HepG2 (cell line): Measurements from ENCODE around the gene HSD17B2. TPM values are rescaled to one million over a fixed set of nuclear protein-coding genes. Genes with fewer than 3 reads are reported as not detected.

Source experiments
- ATAC-seq: fragments of 200-7000 bp; cut with Tn5 transposase; 3 replicates; pipeline ENCODE4 v1.9.1; 2020; ENCODE audit warnings: mild to moderate bottlenecking, moderate library complexity
- BruUV-seq: library from RNA; stranded (reverse); fragments of 400-500 nt; replicated peaks from 2 replicates; lab custom pipeline; 2021; lab: Mats Ljungman, UMichigan
- CTCF ChIA-PET: fragments of 300-600 bp; formaldehyde crosslinking; extraction: SDS; loops from one replicate; lab custom pipeline; 2021; ENCODE audit warnings: low total read pairs, inconsistent platforms, low intra/inter-chr PET ratio; lab: Yijun Ruan, JAX
- POLR2A ChIA-PET: fragments of 350-600 bp; sonication (Branson Sonifier 250); formaldehyde crosslinking; loops from one replicate; lab custom pipeline; 2020; ENCODE audit warnings: antibody characterized with exemption, inconsistent platforms; lab: Yijun Ruan, JAX
- DNase-seq: peaks from one replicate; pipeline ENCODE4 v3.0.0-alpha.2; 2015; ENCODE audit warnings: low spot score
- FAIRE-seq: peaks from 3 replicates; lab custom pipeline; 2011; peaks lifted over from hg19 to GRCh38; lab: Jason Lieb, UNC
- H2AFZ ChIP-seq: one replicate; pipeline ENCODE4 v1.6.1; 2011; ENCODE audit warnings: low read length, inconsistent platforms
- H3K27ac ChIP-seq: fragments of 300-600 bp; 3 replicates; pipeline ENCODE4 v1.8.0; 2011; ENCODE audit warnings: mixed run types, mild to moderate bottlenecking, mixed read lengths, low read length, inconsistent platforms; ENCODE audit not compliant: insufficient read depth; ENCODE audit errors: extremely low read length
- H3K27me3 ChIP-seq, 2 experiments: fragments of 200-600 bp in 1 of 2; 2 replicates in 1 of 2; 3 replicates in 1 of 2; pipeline versions ENCODE4 v1.6.0 to v1.8.0; 2011; ENCODE audit warnings: low read length in 2 of 2, mild to moderate bottlenecking in 2 of 2, moderate library complexity in 2 of 2, inconsistent platforms in 1 of 2; ENCODE audit not compliant: insufficient read depth in 2 of 2, control insufficient read depth in 1 of 2
- H3K36me3 ChIP-seq, 2 experiments: fragments of 200-600 bp in 1 of 2; replicated peaks in 1 of 2; 2 replicates in 1 of 2; 3 replicates in 1 of 2; pipeline versions ENCODE4 v1.5.1 to v1.8.0; 2011; ENCODE audit warnings: low read length in 2 of 2, inconsistent platforms in 1 of 2; ENCODE audit not compliant: insufficient read depth in 2 of 2, control insufficient read depth in 1 of 2
- H3K4me1 ChIP-seq: 2 replicates; pipeline ENCODE4 v1.5.1; 2012; ENCODE audit warnings: low read length, inconsistent platforms; ENCODE audit not compliant: insufficient read depth
- H3K4me2 ChIP-seq: 2 replicates; pipeline ENCODE4 v1.6.0; 2011; ENCODE audit warnings: low read depth, low read length, inconsistent platforms
- H3K4me3 ChIP-seq, 3 experiments: fragments of 200-600 bp in 1 of 3; sonication (generic), shearing (Covaris generic) in 1 of 3; replicated peaks in 1 of 3; 2 replicates each; pipeline ENCODE4 v1.5.1; 2011 to 2016; ENCODE audit warnings: low read length in 3 of 3, inconsistent platforms in 2 of 3, low read depth in 2 of 3, mild to moderate bottlenecking in 2 of 3, control low read depth in 1 of 3, mixed read lengths in 1 of 3; ENCODE audit not compliant: insufficient read depth in 1 of 3
- H3K79me2 ChIP-seq: one replicate; pipeline ENCODE4 v1.6.1; 2011; ENCODE audit warnings: low read length, inconsistent platforms; ENCODE audit not compliant: insufficient read depth
- H3K9ac ChIP-seq: 2 replicates; pipeline ENCODE4 v1.6.0; 2011; ENCODE audit warnings: mild to moderate bottlenecking, low read depth, low read length, inconsistent platforms; ENCODE audit not compliant: insufficient read depth
- H3K9me3 ChIP-seq: 2 replicates; pipeline ENCODE4 v1.5.1; 2012; ENCODE audit warnings: mild to moderate bottlenecking, low read length
- H4K20me1 ChIP-seq: 2 replicates; pipeline ENCODE4 v1.6.0; 2011; ENCODE audit warnings: inconsistent platforms, mild to moderate bottlenecking, low read length, moderate library complexity; ENCODE audit not compliant: insufficient read depth
- FOSL2 ChIP-seq: sonication (generic); formaldehyde crosslinking; IDR thresholded peaks from 2 replicates; pipeline ENCODE4 v1.4.0; 2020; ENCODE audit warnings: missing genetic modification reagents
- FOXC1 ChIP-seq: sonication (generic); formaldehyde crosslinking; IDR thresholded peaks from 2 replicates; pipeline ENCODE4 v1.8.0; 2022; ENCODE audit warnings: mild to moderate bottlenecking, missing genetic modification reagents, borderline replicate concordance
- KDM1A ChIP-seq: IDR thresholded peaks from 2 replicates; pipeline ENCODE4 v1.6.1; 2016; ENCODE audit warnings: missing compliant biosample characterization
- KMT2B ChIP-seq: IDR thresholded peaks from 2 replicates; pipeline ENCODE4 v1.6.1; 2016; ENCODE audit warnings: missing genetic modification reagents, missing compliant biosample characterization
- NR2F2 ChIP-seq: IDR thresholded peaks from 2 replicates; pipeline ENCODE4 v1.6.1; 2012; ENCODE audit warnings: low read depth, inconsistent platforms, borderline replicate concordance
- PHF21A ChIP-seq: sonication (generic); formaldehyde crosslinking; IDR thresholded peaks from 2 replicates; pipeline ENCODE4 v1.5.0; 2020; ENCODE audit warnings: mild to moderate bottlenecking, missing genetic modification reagents
- RAD51 ChIP-seq: fragments of 450-650 bp; IDR thresholded peaks from 2 replicates; pipeline ENCODE4 v1.6.1; 2016; ENCODE audit warnings: borderline replicate concordance
- SIN3A ChIP-seq: IDR thresholded peaks from 2 replicates; pipeline ENCODE4 v1.6.1; 2011; ENCODE audit warnings: low read depth, mild to moderate bottlenecking, control low read depth, low read length, borderline replicate concordance
- TP53 ChIP-seq: sonication (generic); formaldehyde crosslinking; conservative IDR thresholded peaks from 2 replicates; pipeline ENCODE4 v1.4.0; 2020; ENCODE audit warnings: missing genetic modification reagents
- ZNF24 ChIP-seq: fragments of 450-650 bp; IDR thresholded peaks from 2 replicates; pipeline ENCODE4 v1.6.1; 2017; ENCODE audit warnings: antibody characterized with exemption, mild to moderate bottlenecking
- ZNF337 ChIP-seq: sonication (generic); formaldehyde crosslinking; IDR thresholded peaks from 2 replicates; pipeline ENCODE4 v1.5.1; 2020; ENCODE audit warnings: missing genetic modification reagents, low read depth, mild to moderate bottlenecking, borderline replicate concordance
- ZSCAN20 ChIP-seq: sonication (generic); formaldehyde crosslinking; IDR thresholded peaks from 2 replicates; pipeline ENCODE4 v1.4.0; 2020; ENCODE audit warnings: missing genetic modification reagents, mild to moderate bottlenecking, borderline replicate concordance
- WGBS: methylation state at CpG from one replicate; pipeline ENCODE4 v1.1.6; 2017; ENCODE audit warnings: low lambda C conversion rate; 5-methylcytosine and 5-hydroxymethylcytosine counted together
- in situ Hi-C: cut with HindIII; loops from 2 replicates; pipeline ENCODE4 v1.10.0; 2017; ENCODE audit warnings: low pct_unique_long_range_greater_than_20kb; ENCODE audit not compliant: extremely low pct_ligation_motif_present
- intact Hi-C: fragments of 100-400 bp; cut with micrococcal nuclease; formaldehyde crosslinking; loops from one replicate; pipeline ENCODE4 v1.10.0; 2022; ENCODE audit not compliant: unreplicated experiment
- polyA plus RNA-seq, 8 experiments: library from polyadenylated mRNA; depleted of rRNA in 3 of 8; stranded (reverse) in 7 of 8; unstranded in 1 of 8; fragments of >200 nt; fragmentation: Illumina TruSeq in 4 of 8; extraction: Trizol in 4 of 8; gene quantifications; 2 replicates each; pipeline versions ENCODE4 v1.2.1 to v1.2.3, GENCODE V29; 2011 to 2016; ENCODE audit warnings: low read depth in 4 of 8, missing spikeins in 1 of 8, mixed read lengths in 1 of 8; ENCODE audit not compliant: insufficient read depth in 1 of 8
- total RNA-seq, 5 experiments: library from RNA; depleted of rRNA; stranded (reverse); fragments of >200 nt; fragmentation: Illumina TruSeq; extraction: Trizol; gene quantifications; 2 replicates each; pipeline ENCODE4 v1.2.3, GENCODE V29; 2016; ENCODE audit warnings: low read depth in 1 of 5
- TF ChIP-seq, protein P1 (sequence below): sonication (generic); formaldehyde crosslinking; IDR thresholded peaks from 2 replicates; pipeline ENCODE4 v1.4.0; 2020; ENCODE audit warnings: low read depth, mild to moderate bottlenecking, missing genetic modification reagents

The HSD17B2 gene
- total and polyA plus RNA-seq, 2 of the 13 experiments (the other 11 are each of a cell fraction or from before 2014, with no cell fraction given), result 26.3 to 69.3 TPM

DNA sequence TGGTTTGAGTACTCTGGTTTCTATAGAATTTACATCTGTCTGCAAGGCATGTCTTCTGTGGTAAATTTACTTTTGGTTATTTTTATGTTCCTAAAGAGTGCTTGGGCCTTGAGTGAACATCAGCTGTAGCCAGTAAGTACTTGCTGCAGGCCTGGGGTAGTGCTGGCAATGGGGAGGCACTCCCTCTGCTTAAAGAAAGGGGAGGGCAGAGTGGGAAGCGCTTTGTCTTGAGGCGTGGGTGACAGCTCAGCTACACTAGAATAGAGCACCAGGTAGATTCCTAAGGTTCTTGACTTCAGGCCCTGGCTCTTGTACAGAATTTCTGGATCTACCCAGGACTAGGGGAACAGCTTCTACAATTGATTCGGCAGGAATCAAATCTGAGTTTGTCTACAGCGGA is 84.4 kb downstream of the HSD17B2 start:
- Histone ChIP-seq H3K27me3 (no peaks in the 10 kb centered on the region), H3K79me2 (no peaks in the 10 kb centered on the region), H3K9ac (no peak overlapping the region), H4K20me1 (no peaks in the 10 kb centered on the region), H2AFZ (no peak overlapping the region), H3K4me2 (no peak overlapping the region), H3K4me3 (no peak overlapping the region), H3K27ac (no peak overlapping the region), H3K4me1 (no peaks in the 10 kb centered on the region), H3K36me3 (no peaks in the 10 kb centered on the region), H3K9me3 (no peaks in the 10 kb centered on the region)
- FAIRE-seq (no peak), DNase-seq (no peak), ATAC-seq (no peak)
- no TSS peak for BruUV-seq
- intact Hi-C loops, result no loop called here
- ChIA-PET CTCF (no interaction called here), POLR2A (no interaction called here)
- WGBS, result 95% methylated on average over 3 of the region's 4 CpGs
- TF ChIP-seq TP53 (no peak), ZNF24 (no peak), RAD51 (no peak), KDM1A (CRISPR knock-in tag) (no peak), PHF21A (CRISPR knock-in tag) (no peak), FOXC1 (CRISPR knock-in tag) (no peak), NR2F2 (no peak), FOSL2 (CRISPR knock-in tag) (no peak), KMT2B (no peak)
- in situ Hi-C loops, result no loop called here

DNA sequence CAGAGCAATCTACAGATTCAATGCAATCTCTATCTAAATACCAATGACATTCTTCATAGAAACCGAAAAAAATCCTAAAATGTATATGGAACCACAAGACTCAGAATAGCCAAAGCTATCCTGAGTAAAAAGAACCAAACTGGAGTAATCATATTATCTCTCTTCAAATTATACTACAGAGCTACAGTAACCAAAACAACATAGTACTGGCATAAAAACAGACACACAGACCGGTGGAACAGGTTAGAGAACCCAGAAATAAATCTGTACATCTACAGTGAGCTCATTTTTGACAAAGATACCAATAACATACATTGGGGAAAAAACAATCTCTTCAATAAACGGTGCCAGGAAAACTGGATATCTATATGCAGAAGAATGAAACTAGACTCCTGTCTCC is 89.6 kb downstream of the HSD17B2 start:
- Histone ChIP-seq H3K4me3 (no peak overlapping the region), H3K79me2 (no peaks in the 10 kb centered on the region), H3K4me1 (0 out of 2 replicates have a peak, but pooled peaks cover under 1% of the 10 kb centered on the region), H2AFZ (no peak overlapping the region), H3K27ac (no peak overlapping the region), H3K9ac (no peak overlapping the region), H4K20me1 (no peaks in the 10 kb centered on the region), H3K36me3 (no peaks in the 10 kb centered on the region), H3K4me2 (no peak overlapping the region), H3K9me3 (no peaks in the 10 kb centered on the region), H3K27me3 (no peaks in the 10 kb centered on the region)
- no TSS peak for BruUV-seq
- no peak for DNase-seq
- in situ Hi-C loops, result no loop called here
- ChIA-PET POLR2A (no interaction called here), CTCF (no interaction called here)
- FAIRE-seq, result no peak
- intact Hi-C loops, result no loop called here
- no peak for ATAC-seq
- TF ChIP-seq ZSCAN20 (CRISPR knock-in tag) (no peak), SIN3A (no peak), ZNF337 (CRISPR knock-in tag) (no peak)
- TF ChIP-seq, protein P1, sequence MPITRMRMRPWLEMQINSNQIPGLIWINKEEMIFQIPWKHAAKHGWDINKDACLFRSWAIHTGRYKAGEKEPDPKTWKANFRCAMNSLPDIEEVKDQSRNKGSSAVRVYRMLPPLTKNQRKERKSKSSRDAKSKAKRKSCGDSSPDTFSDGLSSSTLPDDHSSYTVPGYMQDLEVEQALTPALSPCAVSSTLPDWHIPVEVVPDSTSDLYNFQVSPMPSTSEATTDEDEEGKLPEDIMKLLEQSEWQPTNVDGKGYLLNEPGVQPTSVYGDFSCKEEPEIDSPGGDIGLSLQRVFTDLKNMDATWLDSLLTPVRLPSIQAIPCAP (CRISPR knock-in tag), result no peak
- WGBS, result 72% methylated on average over 3 of the region's 3 CpGs
